Natural killer cell treated with Interleukin-12 subunit alpha and Interleukin-12 subunit beta and Interleukin-15 and Interleukin-18, amount 100 ng/mL, for 72 hours (primary cell): ENCODE results near the gene KLK13. TPM values are rescaled to one million over a fixed set of nuclear protein-coding genes. Genes with fewer than 3 reads are reported as not detected.

ENCODE experiments used
- ATAC-seq, 2 donors: fragments of 150-1000 bp; cut with Tn5 transposase in 1 of 2; sonication (Bioruptor Pico), chemical (Tn5 transposase) in 1 of 2; 2 replicates each; pipeline ENCODE4 v1.10.0; 2021
- DNase-seq: peaks from one replicate; pipeline ENCODE4 v3.0.0; 2022; ENCODE audit warnings: low spot score
- H3K27ac Mint-ChIP-seq, 2 donors: 1 replicate in 1 of 2; 2 replicates in 1 of 2; pipeline ENCODE4 v1.8.0; 2022; ENCODE audit warnings: mixed read lengths in 2 of 2, mild to moderate bottlenecking in 1 of 2, moderate library complexity in 1 of 2
- H3K27me3 Mint-ChIP-seq, 2 donors: 1 replicate in 1 of 2; 2 replicates in 1 of 2; pipeline ENCODE4 v1.8.0; 2022; ENCODE audit warnings: mixed read lengths in 2 of 2
- H3K36me3 Mint-ChIP-seq: one replicate; pipeline ENCODE4 v1.8.0; 2022; ENCODE audit warnings: mixed read lengths
- H3K4me1 Mint-ChIP-seq, 2 donors: 1 replicate in 1 of 2; 2 replicates in 1 of 2; pipeline ENCODE4 v1.8.0; 2022; ENCODE audit warnings: low read depth in 2 of 2, mixed read lengths in 2 of 2, mild to moderate bottlenecking in 1 of 2
- H3K4me3 Mint-ChIP-seq: one replicate; pipeline ENCODE4 v1.8.0; 2022; ENCODE audit warnings: mixed read lengths
- H3K9me3 Mint-ChIP-seq: 2 replicates; pipeline ENCODE4 v1.8.0; 2022; ENCODE audit warnings: mixed read lengths
- total RNA-seq, 2 donors: library from RNA; stranded (reverse); gene quantifications; one replicate each; pipeline ENCODE4 v1.2.3, GENCODE V29; 2022

Gene KLK13
- total RNA-seq, 2 donors from 2014 or later: not detected

DNA sequence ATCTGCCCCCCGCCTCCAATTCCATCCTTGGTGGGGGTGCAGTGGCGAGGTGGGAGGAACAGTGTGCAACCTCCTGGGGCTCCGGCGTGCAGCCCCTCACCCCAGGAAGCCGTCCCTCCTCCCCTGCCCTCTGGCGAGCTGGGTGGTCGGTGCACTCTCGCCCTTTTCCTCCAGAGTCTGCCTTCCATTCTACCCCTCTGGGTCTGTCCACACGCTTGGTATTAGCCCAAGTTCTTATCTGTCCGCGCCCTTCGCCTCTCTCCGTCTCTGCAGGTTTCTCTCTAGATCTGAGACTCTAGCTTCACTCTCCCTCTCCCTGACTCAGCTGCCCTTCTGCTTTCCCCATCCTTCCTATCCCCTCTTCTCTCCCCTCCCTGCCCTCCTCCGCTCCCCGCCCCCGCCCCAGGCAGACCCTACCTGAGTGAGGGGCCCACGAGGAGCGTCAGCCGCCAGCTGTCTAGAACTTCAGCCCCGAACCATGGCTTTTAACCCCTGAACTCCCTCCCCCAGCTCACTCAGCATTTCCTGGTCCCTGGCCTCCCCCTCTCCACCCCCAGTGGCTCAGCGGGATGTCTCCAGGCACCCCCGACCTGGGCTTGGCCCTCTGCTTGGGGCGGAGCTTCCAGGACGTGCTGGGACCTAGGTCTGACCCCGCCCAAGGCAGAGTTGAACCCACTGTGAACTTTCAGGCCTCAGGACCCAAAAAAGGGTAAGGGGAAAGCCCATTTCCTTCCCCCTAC lies 499 bp upstream of the KLK13 start:
- peaks cover 8% of the 10 kb centered on the region for H3K9me3 Mint-ChIP-seq
- peaks cover 30 to 47% of the 10 kb centered on the region in 2 donors for H3K27me3 Mint-ChIP-seq
- peaks cover 4% of the 10 kb centered on the region for H3K36me3 Mint-ChIP-seq
- no peak overlapping the region for H3K27ac Mint-ChIP-seq
- peak overlapping the region; percentile 35 for H3K4me3 Mint-ChIP-seq
- peak in 1 of 2 donors; percentile 5 for ATAC-seq
- no peak for DNase-seq
- peaks cover 0 to 6% of the 10 kb centered on the region in 2 donors for H3K4me1 Mint-ChIP-seq

DNA sequence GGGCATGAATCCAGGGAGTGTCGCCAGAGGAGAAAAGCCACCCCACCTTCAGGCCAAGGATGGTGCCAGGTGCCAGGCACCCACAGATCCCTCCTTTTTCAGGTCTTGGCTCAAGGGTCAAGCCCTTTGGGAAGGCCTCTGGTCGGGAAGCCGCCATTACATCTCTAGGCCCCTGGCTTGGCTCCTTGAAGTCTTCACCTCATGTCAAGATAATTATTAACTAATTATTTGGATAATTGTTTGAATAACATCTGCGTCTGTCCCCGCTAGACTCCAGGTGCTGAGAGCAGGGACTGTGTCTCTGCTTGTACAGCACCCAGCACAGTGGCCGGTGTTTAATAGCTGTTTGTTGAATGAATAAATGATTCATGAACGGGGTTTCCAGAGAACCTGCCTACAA lies 1.2 kb downstream of the KLK13 start:
- H3K4me1 Mint-ChIP-seq: peaks cover 0 to 6% of the 10 kb centered on the region in 2 donors
- DNase-seq (no peak), ATAC-seq (no peak)
- H3K27ac Mint-ChIP-seq: no peak overlapping the region
- peak overlapping the region; percentile 33 for H3K4me3 Mint-ChIP-seq
- H3K9me3 Mint-ChIP-seq: peaks cover 8% of the 10 kb centered on the region
- H3K27me3 Mint-ChIP-seq: peaks cover 36 to 51% of the 10 kb centered on the region in 2 donors
- peaks cover 4% of the 10 kb centered on the region for H3K36me3 Mint-ChIP-seq

DNA sequence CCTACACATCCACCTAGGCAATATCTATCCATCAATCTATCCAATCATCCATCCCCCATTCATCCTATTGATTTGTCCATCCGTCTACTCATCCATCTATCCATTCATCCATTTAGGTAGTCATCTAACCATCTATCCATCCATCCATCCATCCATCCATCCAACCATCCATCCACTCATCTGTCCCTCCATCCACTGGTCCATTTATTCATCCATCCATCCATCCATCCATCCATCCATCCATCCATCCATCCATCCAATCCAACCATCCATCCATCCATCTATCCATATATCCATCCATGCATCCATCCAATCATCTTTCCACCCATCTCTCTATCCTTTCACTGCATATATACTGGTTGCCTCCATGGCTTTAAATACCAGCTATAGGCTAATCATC lies 3.9 kb downstream of the KLK13 start:
- Mint-ChIP-seq H3K4me1 (peaks cover 0 to 4% of the 10 kb centered on the region in 2 donors), H3K36me3 (peaks cover 4% of the 10 kb centered on the region), H3K27me3 (peaks cover 39 to 46% of the 10 kb centered on the region in 2 donors), H3K9me3 (peaks cover 8% of the 10 kb centered on the region), H3K27ac (no peak overlapping the region), H3K4me3 (no peak overlapping the region)
- ATAC-seq (no peak), DNase-seq (no peak)

DNA sequence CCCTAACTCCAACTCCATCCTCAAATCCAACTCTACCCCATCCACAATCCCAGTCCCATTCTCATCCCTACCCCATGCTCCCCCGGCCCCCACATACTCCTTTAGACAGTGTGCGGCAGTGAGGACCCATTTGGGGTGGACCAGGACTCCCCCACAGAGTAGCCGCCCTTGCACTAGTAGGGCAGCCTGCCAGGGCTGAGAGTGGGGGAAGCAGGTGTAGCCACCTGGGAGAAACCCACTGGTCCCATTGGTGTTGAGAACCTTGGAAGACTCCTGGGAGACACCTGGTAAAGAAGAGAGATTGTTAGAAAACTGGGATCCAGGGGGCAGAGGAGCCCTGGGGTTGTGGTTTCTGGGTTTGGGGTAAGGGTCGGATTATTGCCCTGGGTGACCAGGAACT lies 4.6 kb downstream of the KLK13 start:
- peaks cover 4% of the 10 kb centered on the region for H3K36me3 Mint-ChIP-seq
- H3K27ac Mint-ChIP-seq: no peak overlapping the region
- no peak for DNase-seq
- peaks cover 0 to 2% of the 10 kb centered on the region in 2 donors for H3K4me1 Mint-ChIP-seq
- H3K9me3 Mint-ChIP-seq: peaks cover 8% of the 10 kb centered on the region
- no peak overlapping the region for H3K4me3 Mint-ChIP-seq
- H3K27me3 Mint-ChIP-seq: peaks cover 40 to 48% of the 10 kb centered on the region in 2 donors
- ATAC-seq: peak in 1 of 2 donors; percentile 38

DNA sequence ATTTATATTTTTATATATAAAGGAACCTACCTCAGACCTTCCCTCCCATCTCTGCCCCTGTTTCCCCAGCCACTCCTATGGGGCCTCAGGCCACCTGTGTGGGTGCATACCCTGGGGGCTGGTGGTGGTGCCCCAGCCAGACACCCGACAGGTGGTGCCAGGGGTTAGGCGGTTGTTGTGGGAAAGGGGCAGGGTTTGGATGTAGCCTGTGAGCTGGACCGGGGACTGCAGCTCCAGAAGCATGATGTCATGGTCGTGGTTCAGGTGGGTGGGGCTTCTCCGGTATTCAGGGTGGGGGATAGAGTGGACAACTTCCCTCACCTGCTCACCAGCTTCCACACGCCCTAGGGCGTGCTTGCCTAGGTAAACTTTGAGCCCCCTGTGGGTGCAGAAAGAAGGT lies 5.2 kb downstream of the KLK13 start:
- no peak overlapping the region for H3K4me3 Mint-ChIP-seq
- peaks cover 8% of the 10 kb centered on the region for H3K9me3 Mint-ChIP-seq
- H3K4me1 Mint-ChIP-seq: no peaks in the 10 kb centered on the region
- no peak for ATAC-seq
- peaks cover 41 to 54% of the 10 kb centered on the region in 2 donors for H3K27me3 Mint-ChIP-seq
- H3K27ac Mint-ChIP-seq: no peak overlapping the region
- peaks cover 4% of the 10 kb centered on the region for H3K36me3 Mint-ChIP-seq
- DNase-seq: no peak

DNA sequence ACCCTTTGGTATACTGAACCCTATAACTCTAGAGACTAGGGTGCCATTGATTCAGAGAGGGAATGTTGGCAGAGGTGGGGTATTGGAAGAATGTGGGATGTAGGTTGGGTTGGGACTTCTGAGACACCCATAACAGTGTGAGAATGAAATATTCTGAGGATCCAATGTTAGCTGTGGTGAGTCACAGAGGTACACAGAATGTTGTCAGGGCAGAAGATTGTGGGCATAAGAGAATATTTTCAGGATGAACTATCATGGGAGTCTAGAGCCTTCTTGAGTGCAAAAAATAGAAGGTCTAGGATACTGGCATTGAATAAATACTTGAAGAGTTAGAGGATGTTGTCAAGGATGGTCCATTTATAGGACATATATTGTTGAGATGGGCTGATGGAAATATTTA lies 9.0 kb downstream of the KLK13 start:
- H3K4me1 Mint-ChIP-seq: no peaks in the 10 kb centered on the region
- DNase-seq (no peak), ATAC-seq (no peak)
- peaks cover under 1% of the 10 kb centered on the region for H3K9me3 Mint-ChIP-seq
- no peak overlapping the region for H3K27ac Mint-ChIP-seq
- H3K27me3 Mint-ChIP-seq: peaks cover 42 to 50% of the 10 kb centered on the region in 2 donors
- no peaks in the 10 kb centered on the region for H3K36me3 Mint-ChIP-seq
- H3K4me3 Mint-ChIP-seq: no peak overlapping the region

DNA sequence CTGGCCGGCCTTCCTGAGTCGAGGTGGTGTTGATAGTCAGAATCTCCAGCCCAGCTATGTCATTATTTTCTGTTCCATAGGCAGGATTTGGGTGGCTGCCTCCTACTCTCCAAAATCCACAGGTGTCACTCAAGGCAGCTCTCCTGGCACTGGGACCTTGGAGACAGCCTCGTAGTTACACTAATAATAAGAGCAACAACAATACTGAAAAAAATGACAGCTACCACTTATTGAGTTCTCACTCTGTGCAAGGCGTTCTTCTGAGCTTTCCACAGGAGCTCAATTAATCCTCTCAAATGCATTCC lies 17.9 kb downstream of the KLK13 start:
- peaks cover 15 to 26% of the 10 kb centered on the region in 2 donors for H3K27me3 Mint-ChIP-seq
- H3K4me3 Mint-ChIP-seq: no peak overlapping the region
- no peaks in the 10 kb centered on the region for H3K36me3 Mint-ChIP-seq
- ATAC-seq: no peak
- no peak overlapping the region for H3K27ac Mint-ChIP-seq
- no peaks in the 10 kb centered on the region for H3K4me1 Mint-ChIP-seq
- no peaks in the 10 kb centered on the region for H3K9me3 Mint-ChIP-seq
- DNase-seq: no peak

DNA sequence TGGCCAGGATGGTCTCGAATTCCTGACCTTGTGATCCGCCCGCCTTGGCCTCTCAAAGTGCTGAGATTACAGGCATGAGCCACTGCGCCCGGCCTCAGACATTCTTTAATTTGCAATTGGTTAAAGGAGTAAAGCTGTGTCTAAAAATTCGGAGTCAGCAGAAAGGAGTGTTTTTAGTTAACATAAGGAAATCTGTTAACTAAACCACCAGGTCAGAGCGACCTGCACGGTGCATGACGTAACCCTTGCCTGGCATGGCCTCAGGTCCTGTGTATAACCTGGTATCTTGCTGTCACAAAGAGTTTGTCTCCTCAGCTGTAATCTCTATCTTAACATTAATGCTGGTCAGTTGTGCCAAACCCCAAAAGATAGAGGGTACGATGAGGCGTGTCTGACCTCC lies 20.6 kb downstream of the KLK13 start:
- H3K36me3 Mint-ChIP-seq: no peaks in the 10 kb centered on the region
- DNase-seq (no peak), ATAC-seq (no peak)
- no peak overlapping the region for H3K4me3 Mint-ChIP-seq
- H3K9me3 Mint-ChIP-seq: no peaks in the 10 kb centered on the region
- no peaks in the 10 kb centered on the region for H3K4me1 Mint-ChIP-seq
- H3K27ac Mint-ChIP-seq: no peak overlapping the region
- H3K27me3 Mint-ChIP-seq: peaks cover 15 to 26% of the 10 kb centered on the region in 2 donors

DNA sequence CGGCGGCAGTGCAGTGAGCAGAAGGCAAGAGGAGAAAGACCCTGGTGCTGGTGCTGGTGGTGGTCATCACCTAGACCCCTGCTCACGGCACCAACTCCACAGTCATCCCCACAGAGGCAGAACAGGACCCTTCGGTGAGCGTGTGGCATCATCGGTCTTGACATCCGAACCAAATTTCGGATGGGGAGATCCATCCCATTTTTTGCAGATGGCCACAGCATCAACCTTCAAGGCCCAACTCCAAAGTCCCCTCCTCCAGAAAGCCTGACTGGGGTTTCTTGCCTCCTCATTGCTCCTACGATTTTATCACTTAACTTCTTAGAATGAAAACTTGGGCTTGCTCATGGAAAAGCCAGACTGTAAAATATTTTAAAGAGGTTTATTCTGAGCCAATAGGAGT lies 21.4 kb downstream of the KLK13 start:
- H3K27me3 Mint-ChIP-seq: peaks cover 8 to 25% of the 10 kb centered on the region in 2 donors
- no peaks in the 10 kb centered on the region for H3K36me3 Mint-ChIP-seq
- no peak overlapping the region for H3K27ac Mint-ChIP-seq

DNA sequence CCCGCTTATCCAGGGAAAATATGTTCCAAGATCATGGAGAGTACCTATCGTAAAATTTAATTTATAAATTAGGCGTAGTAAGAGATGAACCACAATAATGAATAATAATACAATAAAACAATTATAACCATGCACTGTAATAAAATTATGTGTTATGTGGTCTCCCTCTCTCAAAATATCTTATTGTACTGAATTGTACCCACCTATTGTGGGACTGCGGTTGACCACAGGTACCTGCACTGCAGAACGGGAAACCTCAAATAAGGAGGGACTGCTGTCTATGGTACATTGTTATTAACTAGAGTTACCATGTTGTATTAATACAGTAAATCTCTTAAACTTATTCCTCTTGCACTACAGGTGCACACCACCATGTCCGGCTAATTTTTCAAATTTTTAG lies 24.7 kb downstream of the KLK13 start:
- ATAC-seq (no peak), DNase-seq (no peak)
- H3K4me3 Mint-ChIP-seq: no peak overlapping the region
- H3K9me3 Mint-ChIP-seq: no peaks in the 10 kb centered on the region
- H3K27me3 Mint-ChIP-seq: peaks cover 4 to 6% of the 10 kb centered on the region in 2 donors
- no peak overlapping the region for H3K27ac Mint-ChIP-seq
- H3K4me1 Mint-ChIP-seq: no peaks in the 10 kb centered on the region
- no peaks in the 10 kb centered on the region for H3K36me3 Mint-ChIP-seq

More for the DNA sequence above, 21.4 kb downstream of the KLK13 start:
- H3K4me1 Mint-ChIP-seq: no peaks in the 10 kb centered on the region
- ATAC-seq: peak in 1 of 2 donors; percentile 36
- no peak for DNase-seq
- no peak overlapping the region for H3K4me3 Mint-ChIP-seq
- H3K9me3 Mint-ChIP-seq: no peaks in the 10 kb centered on the region

DNA sequence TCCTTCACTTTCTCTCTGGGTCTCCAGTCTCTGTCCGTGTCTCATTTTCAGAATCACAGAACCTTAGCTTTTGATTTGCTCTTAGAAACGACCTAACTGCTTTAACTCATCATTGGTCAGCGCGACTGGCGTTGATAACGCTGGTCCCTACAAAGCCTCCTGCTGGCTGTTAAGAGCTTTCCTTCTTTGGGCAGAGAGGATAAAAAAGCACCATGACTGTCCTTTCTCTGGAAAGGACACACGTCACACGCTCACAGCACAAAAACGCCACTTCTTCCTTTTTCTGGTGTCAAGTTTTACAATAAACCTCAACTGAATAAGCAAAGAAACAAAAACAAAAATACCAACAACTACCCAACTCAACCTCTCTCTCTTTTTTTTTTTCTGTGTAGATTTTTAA lies 28.4 kb downstream of the KLK13 start:
- no peaks in the 10 kb centered on the region for H3K4me1 Mint-ChIP-seq
- DNase-seq (no peak), ATAC-seq (no peak)
- H3K36me3 Mint-ChIP-seq: no peaks in the 10 kb centered on the region
- no peak overlapping the region for H3K4me3 Mint-ChIP-seq
- H3K9me3 Mint-ChIP-seq: no peaks in the 10 kb centered on the region
- H3K27me3 Mint-ChIP-seq: peaks cover 15 to 24% of the 10 kb centered on the region in 2 donors
- H3K27ac Mint-ChIP-seq: no peak overlapping the region

DNA sequence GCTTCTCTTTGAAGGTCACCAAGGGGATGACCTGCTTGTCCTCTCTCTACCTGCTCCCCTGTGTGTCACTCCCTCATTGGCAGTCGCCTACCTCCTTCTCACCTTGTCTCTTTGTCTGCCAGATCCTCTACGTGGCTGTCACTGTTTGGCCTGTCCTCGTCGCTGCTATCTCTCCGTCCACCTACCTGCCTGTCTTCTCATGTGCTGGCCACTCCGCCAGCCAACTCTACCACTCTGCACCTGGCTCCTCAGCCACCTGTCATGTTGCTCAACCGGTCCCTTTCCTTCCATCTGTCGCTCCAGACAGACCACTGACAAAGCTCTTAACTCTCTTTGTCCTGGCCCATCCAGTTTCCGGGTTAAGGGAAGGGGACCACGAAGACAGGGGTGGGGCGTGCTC lies 30.2 kb downstream of the KLK13 start, which contains the start of gene KLK12:
Gene KLK12 (minus strand): TSS at position 299 of the 400 bp plus-strand sequence. CDS start 381 bp downstream, outside the sequence.
- DNase-seq: no peak
- Mint-ChIP-seq H3K27ac (peak within 1 kb of the TSS in 1 of 2 donors; percentile 6), H3K27me3 (peaks cover 22 to 35% of the 10 kb centered on the region in 2 donors), H3K36me3 (no peaks in the 10 kb centered on the region), H3K9me3 (no peaks in the 10 kb centered on the region), H3K4me1 (no peaks in the 10 kb centered on the region), H3K4me3 (no peak within 1 kb of the TSS)
- no peak for ATAC-seq

DNA sequence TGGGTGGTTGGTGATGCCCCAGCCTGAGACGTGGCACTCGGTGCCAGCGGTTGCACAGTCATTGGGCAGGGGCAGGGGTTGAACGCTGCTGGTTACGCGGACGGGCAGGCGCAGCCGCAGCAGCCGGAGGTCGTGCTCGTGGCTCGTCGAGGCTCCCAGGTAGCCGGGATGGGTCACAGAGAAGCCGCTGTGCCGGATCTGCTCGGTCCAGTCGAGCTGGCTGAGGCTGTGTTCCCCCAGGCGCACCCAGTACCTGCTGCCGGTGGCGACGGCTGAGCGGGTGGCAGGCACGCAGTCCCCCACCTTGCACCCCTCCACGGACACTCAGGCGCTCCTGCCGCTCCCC lies 33.0 kb downstream of the KLK13 start:
- H3K36me3 Mint-ChIP-seq: no peaks in the 10 kb centered on the region
- H3K4me1 Mint-ChIP-seq: peaks cover 0 to under 1% of the 10 kb centered on the region in 2 donors
- DNase-seq: no peak
- ATAC-seq: no peak
- H3K27me3 Mint-ChIP-seq: peaks cover 26 to 44% of the 10 kb centered on the region in 2 donors
- no peak overlapping the region for H3K27ac Mint-ChIP-seq
- no peaks in the 10 kb centered on the region for H3K9me3 Mint-ChIP-seq
- H3K4me3 Mint-ChIP-seq: no peak overlapping the region

DNA sequence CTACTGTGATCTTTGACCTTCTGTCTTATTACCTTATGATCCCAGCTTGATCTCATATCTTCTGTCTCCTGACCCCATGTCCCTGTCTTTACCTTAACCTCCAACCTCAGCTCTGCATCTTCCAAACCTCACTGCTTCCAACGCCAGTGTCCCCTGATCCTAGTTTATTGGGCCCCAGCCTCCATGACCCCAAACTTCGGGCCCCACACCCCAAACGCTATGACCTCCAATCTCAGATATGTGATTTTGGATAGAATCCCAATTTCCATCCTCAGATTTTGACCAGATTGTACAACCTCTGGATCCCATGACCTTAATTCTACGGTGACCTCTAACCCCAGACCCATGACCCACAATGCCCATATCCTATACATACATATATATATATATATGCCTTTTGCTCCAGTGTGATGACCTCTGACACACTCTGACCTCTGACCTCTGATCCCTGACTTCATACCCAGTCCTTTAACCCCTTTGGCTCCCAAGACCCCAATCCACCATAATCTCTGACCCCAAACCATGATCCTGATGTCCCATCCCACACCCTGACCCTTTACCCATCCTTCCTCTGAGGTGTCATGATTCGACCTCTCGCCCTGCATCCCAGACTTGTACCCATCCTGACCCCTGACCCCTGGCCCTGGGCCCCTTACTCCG lies 33.5 kb downstream of the KLK13 start:
- Mint-ChIP-seq H3K27ac (no peak overlapping the region), H3K9me3 (no peaks in the 10 kb centered on the region), H3K4me1 (peaks cover 0 to 3% of the 10 kb centered on the region in 2 donors), H3K4me3 (no peak overlapping the region), H3K36me3 (no peaks in the 10 kb centered on the region), H3K27me3 (peaks cover 29 to 49% of the 10 kb centered on the region in 2 donors)
- no peak for ATAC-seq
- no peak for DNase-seq
